Esophagus squamous epithelium (tissue), 4 donors: Measurements from ENCODE around the gene CNTNAP2.
"Not testable (repeated sequence)": the region's sequence is repeated elsewhere in the genome, so short reads cannot be mapped to it uniquely, and the experiment has no call there.

ENCODE experiments used
- POLR2A ChIP-seq, 4 donors: fragments of 450-650 bp; IDR thresholded peaks; one replicate each; pipeline ENCODE4 v1.6.1; 2017; ENCODE audit warnings: antibody characterized with exemption in 4 of 4, mild to moderate bottlenecking in 4 of 4, moderate library complexity in 3 of 4
- TF ChIP-seq, protein P1 (sequence below), 6 experiments: fragments of 450-650 bp in 4 of 6; fragments of 200-600 bp in 2 of 6; sonication (generic) in 2 of 6; IDR thresholded peaks; one replicate each; pipeline ENCODE4 v1.5.1; 2016 to 2019; ENCODE audit warnings: antibody characterized with exemption in 6 of 6, mild to moderate bottlenecking in 4 of 6, moderate library complexity in 4 of 6

- TF ChIP-seq POLR2A (IDR thresholded peaks at IDR 0.05), result not testable (repeated sequence)
- TF ChIP-seq, protein P1, sequence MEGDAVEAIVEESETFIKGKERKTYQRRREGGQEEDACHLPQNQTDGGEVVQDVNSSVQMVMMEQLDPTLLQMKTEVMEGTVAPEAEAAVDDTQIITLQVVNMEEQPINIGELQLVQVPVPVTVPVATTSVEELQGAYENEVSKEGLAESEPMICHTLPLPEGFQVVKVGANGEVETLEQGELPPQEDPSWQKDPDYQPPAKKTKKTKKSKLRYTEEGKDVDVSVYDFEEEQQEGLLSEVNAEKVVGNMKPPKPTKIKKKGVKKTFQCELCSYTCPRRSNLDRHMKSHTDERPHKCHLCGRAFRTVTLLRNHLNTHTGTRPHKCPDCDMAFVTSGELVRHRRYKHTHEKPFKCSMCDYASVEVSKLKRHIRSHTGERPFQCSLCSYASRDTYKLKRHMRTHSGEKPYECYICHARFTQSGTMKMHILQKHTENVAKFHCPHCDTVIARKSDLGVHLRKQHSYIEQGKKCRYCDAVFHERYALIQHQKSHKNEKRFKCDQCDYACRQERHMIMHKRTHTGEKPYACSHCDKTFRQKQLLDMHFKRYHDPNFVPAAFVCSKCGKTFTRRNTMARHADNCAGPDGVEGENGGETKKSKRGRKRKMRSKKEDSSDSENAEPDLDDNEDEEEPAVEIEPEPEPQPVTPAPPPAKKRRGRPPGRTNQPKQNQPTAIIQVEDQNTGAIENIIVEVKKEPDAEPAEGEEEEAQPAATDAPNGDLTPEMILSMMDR (IDR thresholded peaks at IDR 0.05), result not testable (repeated sequence)
Measured at GRCh38 chr7:147737559-147738214, 1621.1 kb downstream of the CNTNAP2 start.
